KMS-11 (cell line): ENCODE results near the gene SMIM15.
"Not testable (repeated sequence)": the region's sequence is repeated elsewhere in the genome, so short reads cannot be mapped to it uniquely, and the experiment has no call there.

Source experiments
- H2AFZ ChIP-seq: fragments of 200-600 bp; sonication (generic); 2 replicates; pipeline ENCODE4 v1.6.1; 2016; ENCODE audit warnings: antibody characterized with exemption, mixed run types, low read depth
- H3K27ac ChIP-seq: fragments of 200-600 bp; sonication (generic); 2 replicates; pipeline ENCODE4 v1.6.1; 2016; ENCODE audit warnings: mild to moderate bottlenecking, mixed run types
- H3K27me3 ChIP-seq: fragments of 200-600 bp; sonication (generic); 2 replicates; pipeline ENCODE4 v1.6.1; 2017; ENCODE audit warnings: mild to moderate bottlenecking, low read depth, mixed run types, moderate library complexity; ENCODE audit not compliant: insufficient read depth
- H3K36me3 ChIP-seq: fragments of 200-600 bp; sonication (generic); 2 replicates; pipeline ENCODE4 v1.6.1; 2017; ENCODE audit warnings: mild to moderate bottlenecking, mixed run types; ENCODE audit not compliant: insufficient read depth
- H3K4me1 ChIP-seq: fragments of 200-600 bp; sonication (generic); 2 replicates; pipeline ENCODE4 v1.6.1; 2016; ENCODE audit warnings: mild to moderate bottlenecking, low read depth, mixed run types; ENCODE audit not compliant: poor library complexity, severe bottlenecking
- H3K4me2 ChIP-seq: fragments of 200-600 bp; sonication (generic); 2 replicates; pipeline ENCODE4 v1.7.0; 2016; ENCODE audit warnings: mild to moderate bottlenecking, mixed run types
- H3K4me3 ChIP-seq: fragments of 200-600 bp; sonication (generic); IDR thresholded peaks from 2 replicates; pipeline ENCODE4 v1.6.1; 2017; ENCODE audit warnings: low read depth, low read length, mixed read lengths; ENCODE audit not compliant: insufficient read depth
- H3K79me2 ChIP-seq: fragments of 200-600 bp; sonication (generic); 2 replicates; pipeline ENCODE4 v1.6.1; 2016; ENCODE audit warnings: low read depth, mixed run types; ENCODE audit not compliant: insufficient read depth
- H3K9ac ChIP-seq: fragments of 200-600 bp; sonication (generic); 2 replicates; pipeline ENCODE4 v1.6.1; 2016; ENCODE audit warnings: mild to moderate bottlenecking, mixed run types
- H4K20me1 ChIP-seq: fragments of 200-600 bp; sonication (generic); 2 replicates; pipeline ENCODE4 v1.6.1; 2016; ENCODE audit warnings: mild to moderate bottlenecking, mixed run types; ENCODE audit not compliant: insufficient read depth
- CTCF ChIP-seq: fragments of 200-600 bp; sonication (generic); conservative IDR thresholded peaks from 2 replicates; pipeline ENCODE4 v1.6.1; 2017; ENCODE audit warnings: low read depth, mild to moderate bottlenecking, antibody characterized with exemption, low read length, moderate library complexity, mixed read lengths

Gene SMIM15

DNA sequence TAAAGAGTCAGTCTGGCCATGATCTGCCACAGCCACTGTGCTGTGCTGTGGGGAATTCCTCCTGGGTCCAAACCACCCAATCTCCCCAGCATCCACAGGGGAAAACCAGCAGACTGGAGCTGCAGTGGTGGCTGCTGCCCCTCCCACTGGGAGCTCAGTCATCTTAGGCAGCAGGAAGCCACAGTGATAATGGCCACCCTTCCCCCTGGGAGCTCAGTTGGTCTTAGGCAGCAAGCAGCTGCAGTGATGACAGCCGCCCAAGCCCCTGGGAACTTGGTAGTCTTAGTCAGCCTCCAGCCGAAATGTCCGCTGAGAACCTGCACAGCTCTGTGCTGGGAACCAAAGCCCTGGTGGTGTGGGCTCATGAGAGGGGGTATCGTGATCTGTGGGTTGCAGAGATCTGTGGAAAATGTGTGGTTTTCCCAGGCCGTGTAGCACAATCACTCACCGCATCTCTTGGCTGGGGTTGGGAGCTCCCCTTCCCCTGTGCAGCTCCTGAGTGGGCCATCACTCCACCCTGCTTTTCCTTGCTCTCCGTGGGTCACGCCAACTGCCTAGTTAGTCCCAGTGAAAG, 38.4 kb upstream of the SMIM15 start:
- H3K4me1 ChIP-seq: no peaks in the 10 kb centered on the region
- no peak overlapping the region for H3K9ac ChIP-seq
- TF ChIP-seq CTCF: no peak
- no peak overlapping the region for H3K27ac ChIP-seq
- no peaks in the 10 kb centered on the region for H3K27me3 ChIP-seq
- H3K4me2 ChIP-seq: no peak overlapping the region
- no peak overlapping the region for H2AFZ ChIP-seq
- no peaks in the 10 kb centered on the region for H4K20me1 ChIP-seq
- no peaks in the 10 kb centered on the region for H3K79me2 ChIP-seq
- H3K36me3 ChIP-seq: no peaks in the 10 kb centered on the region
- no peak overlapping the region for H3K4me3 ChIP-seq

DNA sequence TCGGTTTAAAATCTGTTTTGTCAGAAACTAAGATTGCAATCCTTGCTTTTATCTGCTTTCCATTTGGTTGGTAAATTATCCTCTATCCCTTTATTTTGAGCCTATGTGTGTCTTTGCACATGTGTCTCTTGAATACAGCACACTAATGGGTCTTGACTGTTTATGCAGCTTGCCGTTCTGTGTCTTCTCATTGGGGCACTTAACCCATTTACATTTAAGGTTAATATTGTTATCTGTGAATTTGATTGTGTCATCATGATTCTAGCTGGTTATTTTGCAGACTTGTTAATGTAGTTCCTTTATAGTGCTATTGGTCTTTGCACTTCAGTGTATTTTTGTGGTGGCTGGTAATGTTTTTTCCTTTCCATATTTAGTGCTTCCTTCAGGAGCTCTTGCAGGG, 36.3 kb upstream of the SMIM15 start:
- Histone ChIP-seq H3K27ac (no peak overlapping the region), H3K36me3 (no peaks in the 10 kb centered on the region)
- no peak for TF ChIP-seq CTCF

GRCh38 chr5:61187826-61188225, 25.6 kb upstream of the SMIM15 start:
- not testable (repeated sequence) for H3K27ac ChIP-seq, H3K36me3 ChIP-seq, H3K9ac ChIP-seq, H3K4me1 ChIP-seq, H3K4me3 ChIP-seq, H2AFZ ChIP-seq, H3K79me2 ChIP-seq, H3K4me2 ChIP-seq, H4K20me1 ChIP-seq, H3K27me3 ChIP-seq

More for the DNA sequence above, 36.3 kb upstream of the SMIM15 start:
- Histone ChIP-seq H3K9ac (no peak overlapping the region), H3K4me1 (no peaks in the 10 kb centered on the region), H4K20me1 (no peaks in the 10 kb centered on the region), H3K79me2 (no peaks in the 10 kb centered on the region), H3K27me3 (no peaks in the 10 kb centered on the region), H3K4me3 (no peak overlapping the region), H3K4me2 (no peak overlapping the region), H2AFZ (no peak overlapping the region)

DNA sequence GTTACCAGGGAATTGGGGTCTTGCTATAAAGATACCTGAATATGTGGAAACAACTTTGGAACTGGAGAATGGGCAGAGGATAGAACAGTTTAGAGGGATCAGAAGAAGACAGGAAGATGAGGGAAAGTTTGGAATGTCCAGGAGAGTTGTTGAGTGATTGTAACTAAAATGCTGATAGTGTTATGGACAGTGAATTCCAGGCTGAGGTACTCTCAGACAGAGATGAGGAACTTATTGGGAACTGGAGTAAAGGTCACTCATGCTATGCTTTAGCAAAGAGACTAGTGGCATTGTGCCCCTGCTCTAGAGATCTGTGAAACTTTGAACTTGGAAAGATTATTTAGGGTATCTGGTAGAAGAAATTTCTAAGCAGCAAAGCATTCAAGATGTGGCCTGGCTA, 25.1 kb upstream of the SMIM15 start:
- H3K9ac ChIP-seq, H3K27me3 ChIP-seq, H3K4me3 ChIP-seq, H3K36me3 ChIP-seq, H3K27ac ChIP-seq, H3K4me1 ChIP-seq, H2AFZ ChIP-seq, H3K79me2 ChIP-seq, H3K4me2 ChIP-seq, H4K20me1 ChIP-seq: not testable (repeated sequence)

- no peaks in the 10 kb centered on the region for H3K4me1 ChIP-seq
- no peak overlapping the region for H2AFZ ChIP-seq
- H3K4me2 ChIP-seq: no peak overlapping the region
- TF ChIP-seq CTCF: no peak
- no peaks in the 10 kb centered on the region for H3K79me2 ChIP-seq
- H3K36me3 ChIP-seq: no peaks in the 10 kb centered on the region
- no peak overlapping the region for H3K9ac ChIP-seq
- no peak overlapping the region for H3K4me3 ChIP-seq
- H3K27me3 ChIP-seq: no peaks in the 10 kb centered on the region
- H3K27ac ChIP-seq: no peak overlapping the region
- no peaks in the 10 kb centered on the region for H4K20me1 ChIP-seq
These were observed 24.4 kb upstream of the SMIM15 start for GRCh38 chr5:61186634-61187033.
